Osteoblast (primary cell): ENCODE results near the gene SPATA1. TPM values are rescaled to one million over a fixed set of nuclear protein-coding genes. Genes with fewer than 3 reads are reported as not detected.

ENCODE experiments used
- DNase-seq: peaks from one replicate; pipeline ENCODE4 v3.0.0; 2011; ENCODE audit warnings: low spot score, mixed read lengths; ENCODE audit not compliant: insufficient read length; ENCODE audit errors: missing footprints
- H2AFZ ChIP-seq: 2 replicates; pipeline ENCODE4 v1.6.0; 2011; ENCODE audit warnings: mild to moderate bottlenecking, low read length
- H3K27ac ChIP-seq: 2 replicates; pipeline ENCODE4 v1.5.1; 2011; ENCODE audit warnings: mild to moderate bottlenecking, low read depth, low read length, moderate library complexity
- H3K27me3 ChIP-seq: 2 replicates; pipeline ENCODE4 v1.6.0; 2012; ENCODE audit warnings: mild to moderate bottlenecking, control low read depth, inconsistent platforms, low read length, moderate library complexity; ENCODE audit not compliant: insufficient read depth
- H3K36me3 ChIP-seq: 2 replicates; pipeline ENCODE4 v1.5.1; 2011; ENCODE audit warnings: mild to moderate bottlenecking, low read length, control low read depth, moderate library complexity; ENCODE audit not compliant: insufficient read depth
- H3K4me1 ChIP-seq: 2 replicates; pipeline ENCODE4 v1.5.1; 2011; ENCODE audit warnings: mild to moderate bottlenecking, low read length, control low read depth, moderate library complexity; ENCODE audit not compliant: insufficient read depth
- H3K4me2 ChIP-seq: 2 replicates; pipeline ENCODE4 v1.6.0; 2011; ENCODE audit warnings: mild to moderate bottlenecking, low read length; ENCODE audit not compliant: insufficient read depth
- H3K4me3 ChIP-seq: fragments of 200-600 bp; sonication (generic); 3 replicates; pipeline ENCODE4 v1.5.1; 2012; ENCODE audit warnings: mild to moderate bottlenecking, low read length, inconsistent platforms; ENCODE audit not compliant: insufficient read depth
- H3K79me2 ChIP-seq: 2 replicates; pipeline ENCODE4 v1.6.0; 2012; ENCODE audit warnings: mild to moderate bottlenecking, low read length, control low read depth, inconsistent platforms; ENCODE audit not compliant: insufficient read depth
- H3K9me3 ChIP-seq: 2 replicates; pipeline ENCODE4 v1.5.1; 2011; ENCODE audit warnings: low read depth, low read length, control low read depth
- H4K20me1 ChIP-seq: 2 replicates; pipeline ENCODE4 v1.6.0; 2012; ENCODE audit warnings: mild to moderate bottlenecking, low read length, control low read depth; ENCODE audit not compliant: insufficient read depth
- CTCF ChIP-seq: IDR thresholded peaks from 2 replicates; pipeline ENCODE4 v1.5.1; 2011; ENCODE audit warnings: mild to moderate bottlenecking, low read depth, low read length, moderate library complexity; ENCODE audit errors: extremely low read depth
- total RNA-seq: library from RNA; depleted of rRNA; stranded (reverse); fragments of >200 nt; gene quantifications from 2 replicates; pipeline ENCODE4 v1.2.3, GENCODE V29; 2012

SPATA1 gene
- total RNA-seq, 1 donor = 1.8 TPM

GRCh38 chr1:84603223-84603622, 97.0 kb downstream of the SPATA1 start:
- Histone ChIP-seq H2AFZ (peak overlapping the region; percentile 56), H3K36me3 (no peaks in the 10 kb centered on the region), H3K9me3 (no peaks in the 10 kb centered on the region), H3K27ac (peak overlapping the region; percentile 94), H3K4me1 (peaks cover 39% of the 10 kb centered on the region), H3K79me2 (no peaks in the 10 kb centered on the region), H4K20me1 (no peaks in the 10 kb centered on the region), H3K4me2 (peak overlapping the region; percentile 96), H3K27me3 (no peaks in the 10 kb centered on the region), H3K4me3 (peak overlapping the region; percentile 72)
- DNase-seq = no peak
- no peak for TF ChIP-seq CTCF

- Histone ChIP-seq H4K20me1 (no peaks in the 10 kb centered on the region), H3K9me3 (no peaks in the 10 kb centered on the region), H3K27ac (peak overlapping the region; percentile 94), H3K36me3 (no peaks in the 10 kb centered on the region), H3K4me3 (peak overlapping the region; percentile 72), H3K27me3 (no peaks in the 10 kb centered on the region), H3K79me2 (no peaks in the 10 kb centered on the region), H3K4me2 (peak overlapping the region; percentile 96), H3K4me1 (peaks cover 31% of the 10 kb centered on the region), H2AFZ (peak overlapping the region; percentile 56)
- DNase-seq = peak; percentile 77
- TF ChIP-seq CTCF = peak; percentile 93
Observed at GRCh38 chr1:84603941-84604830, 98.0 kb downstream of the SPATA1 start.

- H3K27ac ChIP-seq = no peak overlapping the region
- no peak overlapping the region for H2AFZ ChIP-seq
- peaks cover 24% of the 10 kb centered on the region for H3K4me1 ChIP-seq
- TF ChIP-seq CTCF = no peak
- H3K9me3 ChIP-seq = no peaks in the 10 kb centered on the region
- no peaks in the 10 kb centered on the region for H3K36me3 ChIP-seq
- H3K4me2 ChIP-seq = no peak overlapping the region
- DNase-seq = no peak
- H3K27me3 ChIP-seq = no peaks in the 10 kb centered on the region
- no peaks in the 10 kb centered on the region for H4K20me1 ChIP-seq
- no peaks in the 10 kb centered on the region for H3K79me2 ChIP-seq
- H3K4me3 ChIP-seq = no peak overlapping the region
Observed at GRCh38 chr1:84605157-84605556, 99.0 kb downstream of the SPATA1 start.

- Histone ChIP-seq H3K4me2 (no peak overlapping the region), H3K9me3 (no peaks in the 10 kb centered on the region), H3K4me3 (no peak overlapping the region), H3K36me3 (no peaks in the 10 kb centered on the region), H3K27me3 (no peaks in the 10 kb centered on the region), H3K79me2 (no peaks in the 10 kb centered on the region), H3K27ac (no peak overlapping the region), H4K20me1 (no peaks in the 10 kb centered on the region), H2AFZ (no peak overlapping the region), H3K4me1 (peaks cover 19% of the 10 kb centered on the region)
- no peak for DNase-seq
- no peak for TF ChIP-seq CTCF
Observed at GRCh38 chr1:84606977-84607376, 100.8 kb downstream of the SPATA1 start.
